ENCODE measurements around the gene PPP5C. TPM values are rescaled to one million over a fixed set of nuclear protein-coding genes. Genes with fewer than 3 reads are reported as not detected.
A peak's percentile ranks its signal among the peaks of the same experiment; 100 is the strongest.

The PPP5C gene
- polyA plus RNA-seq, 3 donors, result 9.9 to 76.3 (median 12.6) TPM

- no peak overlapping the region for H3K4me3 ChIP-seq (replicated peaks in 1 of 3; ENCODE audit: low read depth in 2 of 3, low read length in 3 of 3)
- DNase-seq, result no peak
- peaks cover 0 to 11% (median 3%) of the 10 kb centered on the region in 7 donors for H3K9me3 Mint-ChIP-seq
- H3K27me3 ChIP-seq (ENCODE audit: control insufficient read depth in 2 of 2, insufficient read depth in 2 of 2, low read length in 2 of 2), result peaks cover 9 to 45% of the 10 kb centered on the region in 2 donors
- no peaks in the 10 kb centered on the region for H3K36me3 ChIP-seq (replicated peaks in 1 of 2; ENCODE audit: control insufficient read depth in 1 of 2, insufficient read depth in 2 of 2, low read length in 2 of 2)
- H3K4me1 Mint-ChIP-seq, result peaks cover 16% of the 10 kb centered on the region
- 84% methylated on average over 9 of the region's 11 CpGs for WGBS (ENCODE audit: insufficient coverage)
- no peak overlapping the region for H3K27ac Mint-ChIP-seq
- intact Hi-C loops (cut with micrococcal nuclease), result loop anchor here (2.0 to 10.0 kb wide), 2 partner anchors 110 to 272 kb away; no protein-coding TSS in a partner anchor
- no peak overlapping the region for H3K27ac ChIP-seq (ENCODE audit: low read depth in 1 of 2, low read length in 2 of 2)
- peaks cover 2 to 3% of the 10 kb centered on the region in 2 donors for H3K36me3 Mint-ChIP-seq
- no peak overlapping the region for H3K4me2 ChIP-seq (replicated peaks; ENCODE audit: extremely low read depth, low read length, poor library complexity, severe bottlenecking)
- no peaks in the 10 kb centered on the region for H4K20me1 ChIP-seq (ENCODE audit: insufficient read depth, low read length)
- peaks cover 14 to 15% of the 10 kb centered on the region in 2 donors for H3K4me1 ChIP-seq (ENCODE audit: control insufficient read depth in 1 of 2, insufficient read depth in 2 of 2, low read length in 2 of 2)
- no peak overlapping the region for H3K9ac ChIP-seq (ENCODE audit: insufficient read depth, low read length, poor library complexity, severe bottlenecking)
- TF ChIP-seq CTCF (IDR thresholded peaks at IDR 0.05), result peak; percentile 1
- H3K9me3 ChIP-seq (replicated peaks in 1 of 2; ENCODE audit: control insufficient read depth in 1 of 2, insufficient read depth in 1 of 2, low read length in 2 of 2), result peaks cover 0 to 4% of the 10 kb centered on the region in 2 donors
- no peak overlapping the region for H2AFZ ChIP-seq (ENCODE audit: insufficient read depth, low read depth, low read length, poor library complexity, severe bottlenecking)
- peak overlapping the region in 1 of 2 donors; percentile 69 for H3K4me3 Mint-ChIP-seq
- H3K27me3 Mint-ChIP-seq (ENCODE audit: low read depth in 3 of 3), result peaks cover 60 to 83% (median 62%) of the 10 kb centered on the region in 3 donors
- H3K79me2 ChIP-seq (ENCODE audit: insufficient read depth, low read length), result no peaks in the 10 kb centered on the region
Observed at GRCh38 chr19:46402725-46403124, 55.8 kb downstream of the PPP5C start.

- peak overlapping the region; percentile 56 to 91 for H3K4me3 Mint-ChIP-seq
- peaks cover 0 to 4% of the 10 kb centered on the region in 2 donors for H3K9me3 ChIP-seq (replicated peaks in 1 of 2; ENCODE audit: control insufficient read depth in 1 of 2, insufficient read depth in 1 of 2, low read length in 2 of 2)
- H3K4me2 ChIP-seq (replicated peaks; ENCODE audit: extremely low read depth, low read length, poor library complexity, severe bottlenecking), result peak overlapping the region; percentile 69
- H4K20me1 ChIP-seq (ENCODE audit: insufficient read depth, low read length), result no peaks in the 10 kb centered on the region
- no peaks in the 10 kb centered on the region for H3K79me2 ChIP-seq (ENCODE audit: insufficient read depth, low read length)
- H2AFZ ChIP-seq (ENCODE audit: insufficient read depth, low read depth, low read length, poor library complexity, severe bottlenecking), result peak overlapping the region; percentile 71
- H3K4me1 ChIP-seq (ENCODE audit: control insufficient read depth in 1 of 2, insufficient read depth in 2 of 2, low read length in 2 of 2), result peaks cover 14 to 15% of the 10 kb centered on the region in 2 donors
- no peak overlapping the region for H3K27ac ChIP-seq (ENCODE audit: low read depth in 1 of 2, low read length in 2 of 2)
- no peaks in the 10 kb centered on the region for H3K36me3 ChIP-seq (replicated peaks in 1 of 2; ENCODE audit: control insufficient read depth in 1 of 2, insufficient read depth in 2 of 2, low read length in 2 of 2)
- TF ChIP-seq CTCF (IDR thresholded peaks at IDR 0.05), result peak; percentile 1
- H3K9ac ChIP-seq (ENCODE audit: insufficient read depth, low read length, poor library complexity, severe bottlenecking), result peak overlapping the region; percentile 36
- peak overlapping the region in 3 of 7 donors; percentile 50 to 69 (median 68) for H3K27ac Mint-ChIP-seq
- H3K36me3 Mint-ChIP-seq, result peaks cover 3 to 6% of the 10 kb centered on the region in 2 donors
- H3K4me1 Mint-ChIP-seq, result peaks cover 19% of the 10 kb centered on the region
- 3% methylated on average over 36 of the region's 36 CpGs for WGBS (ENCODE audit: insufficient coverage)
- H3K27me3 Mint-ChIP-seq (ENCODE audit: low read depth in 3 of 3), result peaks cover 69 to 83% (median 71%) of the 10 kb centered on the region in 3 donors
- peak in 2 of 3 donors; percentile 20 to 23 for DNase-seq
- peaks cover 9 to 56% of the 10 kb centered on the region in 2 donors for H3K27me3 ChIP-seq (ENCODE audit: control insufficient read depth in 2 of 2, insufficient read depth in 2 of 2, low read length in 2 of 2)
- peaks cover 0 to 12% (median 3%) of the 10 kb centered on the region in 7 donors for H3K9me3 Mint-ChIP-seq
- H3K4me3 ChIP-seq (replicated peaks in 1 of 3; ENCODE audit: low read depth in 2 of 3, low read length in 3 of 3), result peak overlapping the region in 1 of 3 experiments; percentile 61
- intact Hi-C loops (cut with micrococcal nuclease), result loop anchor here (10.0 kb wide), 1 partner anchor 271 kb away; no protein-coding TSS in a partner anchor
Observed at GRCh38 chr19:46404055-46404752, 57.3 kb downstream of the PPP5C start.
